Stimulated activated CD8-positive, alpha-beta memory T cell treated with anti-CD3 and anti-CD28 coated beads, Interleukin-4, amount 100 ng/mL, for 48 hours (primary cell): ENCODE measurements around the gene HDAC11.

Experiments used
- DNase-seq: peaks from one replicate; pipeline ENCODE4 v3.0.0-alpha.2; 2020

Gene HDAC11

DNA sequence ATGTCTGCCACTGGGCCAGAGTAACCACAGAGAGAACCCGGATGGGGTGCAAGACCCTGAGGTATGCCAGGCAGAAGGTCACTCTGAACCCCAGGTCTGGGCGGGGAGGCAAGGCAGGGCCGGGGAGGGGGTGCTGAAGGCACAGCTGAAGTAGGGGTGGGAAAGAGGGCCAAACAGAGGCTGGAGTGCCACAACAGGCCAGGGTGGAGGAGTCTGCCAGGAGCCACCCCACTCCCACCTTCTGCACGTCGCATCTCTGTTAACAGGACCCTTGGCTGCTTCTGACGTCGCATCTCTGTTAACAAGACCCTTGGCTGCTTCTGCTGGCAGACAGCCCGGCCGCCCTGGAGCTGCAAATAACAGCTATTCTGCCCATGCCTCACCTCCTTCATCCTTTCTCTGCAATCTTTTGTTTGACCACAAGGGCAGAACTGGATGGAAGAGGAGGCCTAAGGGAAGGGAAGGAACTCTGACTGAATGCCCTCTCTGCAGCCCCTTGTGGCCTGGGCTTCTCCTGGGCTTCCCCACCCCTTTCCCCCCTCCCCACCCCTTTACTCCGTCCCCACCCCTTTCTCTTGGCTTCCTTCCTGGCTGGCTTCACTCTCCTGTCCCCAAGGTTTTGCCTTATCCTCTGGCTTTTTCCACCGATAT is 48.2 kb downstream of the HDAC11 start:
- DNase-seq, result no peak

GRCh38 chr3:13529196-13530112 is 49.3 kb downstream of the HDAC11 start:
- DNase-seq, result no peak

- DNase-seq, result no peak
These were observed 50.3 kb downstream of the HDAC11 start for GRCh38 chr3:13530241-13531009.

DNA sequence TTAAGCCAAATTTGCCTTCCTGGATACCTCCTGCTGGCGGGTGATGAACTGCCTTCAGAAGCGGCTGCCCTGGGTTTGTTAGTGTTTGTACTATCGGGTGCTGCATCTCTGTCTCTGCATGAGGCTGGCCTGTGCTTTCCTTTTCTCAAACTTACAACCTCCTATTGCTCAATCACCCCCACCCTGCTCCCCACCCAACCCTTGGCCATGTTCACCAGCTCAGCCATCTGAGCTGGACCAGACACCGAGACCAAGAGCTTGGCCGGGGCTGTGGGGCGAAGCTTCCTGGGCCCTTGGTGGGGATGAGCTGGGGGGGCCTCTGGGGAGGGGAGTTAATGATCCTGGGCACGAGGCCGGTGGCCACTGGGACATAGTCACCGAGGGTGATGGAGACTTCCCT is 52.0 kb downstream of the HDAC11 start:
- no peak for DNase-seq

DNA sequence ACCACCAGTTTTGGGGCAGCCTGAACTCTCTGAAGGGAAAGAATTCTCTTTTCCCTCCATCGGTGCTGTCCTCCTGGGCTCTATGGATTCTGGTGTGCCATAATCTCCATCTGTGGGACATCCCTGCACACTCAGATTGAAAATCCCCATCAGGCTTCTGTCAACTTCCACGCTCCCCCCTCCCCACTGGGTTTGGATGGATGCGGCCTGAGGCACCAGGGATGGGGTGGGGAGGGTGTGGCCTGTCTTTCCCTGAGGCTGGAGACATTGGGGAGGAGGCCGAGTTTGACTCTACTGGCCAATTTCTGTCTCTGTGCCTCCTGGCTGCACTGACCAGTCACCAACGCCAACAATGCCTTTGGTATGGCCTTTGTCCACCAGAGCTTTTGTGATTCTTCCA is 52.5 kb downstream of the HDAC11 start:
- DNase-seq, result no peak

GRCh38 chr3:13533885-13534301 is 53.8 kb downstream of the HDAC11 start:
- DNase-seq, result no peak

DNA sequence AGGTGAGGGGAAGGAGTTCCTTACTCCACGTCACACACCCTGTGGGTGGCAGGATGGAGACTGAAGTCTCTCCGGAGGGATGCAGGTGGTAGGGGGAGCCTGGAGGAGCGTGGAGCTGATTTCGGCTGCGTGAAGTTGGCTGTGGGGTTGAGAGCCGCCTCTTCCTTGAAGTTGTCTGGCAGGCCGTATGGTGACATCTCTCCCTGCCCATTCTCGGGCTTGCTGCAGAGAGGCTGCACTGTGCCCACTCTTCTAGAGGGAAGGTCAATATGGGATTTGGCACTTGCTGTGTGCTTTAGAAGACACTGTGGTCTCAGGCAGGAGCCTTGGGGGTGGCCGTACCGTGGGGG is 55.4 kb downstream of the HDAC11 start:
- DNase-seq, result no peak

DNA sequence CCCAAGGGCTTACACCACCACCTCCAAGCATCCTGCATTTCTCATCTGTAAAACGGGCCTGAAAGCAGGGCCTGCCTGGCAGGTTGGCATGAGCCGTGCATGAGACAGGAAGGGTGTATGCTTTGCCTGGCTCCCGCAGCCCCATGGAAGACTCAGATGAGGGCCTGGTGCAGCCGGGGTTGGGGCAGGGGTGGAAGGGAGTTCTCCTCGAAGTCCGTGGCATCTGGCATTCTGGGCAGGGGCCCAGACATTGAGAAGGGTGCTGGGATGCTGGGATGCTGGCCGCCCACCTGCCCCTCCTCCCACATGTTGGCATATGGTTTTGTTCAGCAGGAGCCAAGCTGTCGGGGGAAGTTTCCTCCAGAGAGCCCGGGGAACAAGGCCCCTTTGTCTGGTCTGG is 55.8 kb downstream of the HDAC11 start:
- DNase-seq, result no peak

DNA sequence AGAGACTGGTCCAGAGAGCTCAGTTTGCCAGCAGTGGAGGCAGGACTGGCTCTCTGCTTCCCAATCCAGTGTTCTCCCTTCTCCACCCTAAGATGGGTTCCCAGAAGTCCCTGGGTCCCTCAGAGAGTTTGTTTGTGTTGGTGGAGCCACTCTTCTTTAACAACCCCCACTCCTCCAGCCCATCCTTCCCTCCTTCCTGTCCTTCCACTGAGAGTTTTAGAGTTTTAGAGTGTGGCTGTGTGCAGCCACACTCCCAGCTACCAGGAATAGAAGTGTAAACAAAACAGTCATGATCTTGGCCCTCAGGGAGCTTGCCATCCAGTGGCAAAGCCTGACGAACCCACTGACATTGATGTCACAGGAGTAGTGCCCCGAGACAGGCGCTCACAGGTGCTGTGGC is 56.3 kb downstream of the HDAC11 start:
- no peak for DNase-seq

DNA sequence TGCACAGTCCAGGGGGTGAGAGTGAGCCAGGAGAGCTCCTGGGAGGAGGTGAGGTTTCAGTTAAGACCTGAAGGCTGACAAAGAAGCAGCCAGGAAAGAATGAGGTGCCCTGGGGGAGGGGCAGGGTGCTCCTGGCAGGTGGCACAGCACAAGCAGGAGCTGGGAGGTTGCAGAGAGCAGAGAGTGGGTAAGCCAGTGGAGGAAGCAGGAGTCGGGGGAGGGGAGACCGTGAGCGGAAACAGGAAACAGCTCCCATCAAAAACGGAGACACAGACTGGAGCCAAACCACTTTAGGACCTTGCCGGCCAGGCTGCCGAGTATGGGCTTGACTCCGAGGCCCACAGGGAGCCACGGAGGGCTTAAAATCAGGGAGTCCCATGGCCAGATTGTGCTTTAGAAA is 56.7 kb downstream of the HDAC11 start:
- DNase-seq, result no peak

DNA sequence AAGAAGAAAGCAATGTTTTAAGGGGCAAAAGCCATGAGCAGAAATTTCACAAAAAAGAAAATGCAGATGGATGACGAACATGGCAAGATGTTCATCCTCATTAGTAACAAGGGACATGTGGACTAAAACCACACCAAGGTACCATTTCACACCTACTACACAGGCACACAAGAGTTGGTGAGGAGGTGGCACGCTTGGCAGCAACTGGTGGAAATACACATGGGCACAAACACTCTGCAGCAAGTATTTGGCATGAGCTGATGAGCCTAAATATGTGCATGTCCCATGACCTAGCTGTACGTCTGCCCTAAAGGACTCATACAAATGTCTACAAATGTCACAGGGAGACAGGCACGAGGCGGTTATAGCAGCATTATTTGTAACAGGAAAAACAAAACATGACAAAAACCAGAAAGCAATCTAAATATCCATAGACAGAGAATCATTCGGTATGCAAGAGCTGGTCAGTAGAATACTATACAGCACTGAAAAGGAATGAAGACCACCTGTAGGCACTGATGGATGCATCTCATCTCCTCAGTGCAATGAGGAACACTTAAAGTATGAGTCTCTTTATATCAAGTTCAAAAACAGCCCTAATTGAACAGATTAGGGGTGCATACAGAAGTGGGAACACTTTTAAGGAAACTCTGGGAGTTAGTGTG is 57.3 kb downstream of the HDAC11 start:
- DNase-seq, result no peak

GRCh38 chr3:13537909-13538296 is 57.8 kb downstream of the HDAC11 start:
- no peak for DNase-seq

GRCh38 chr3:13538520-13539291 is 58.6 kb downstream of the HDAC11 start:
- DNase-seq, result no peak

- DNase-seq, result no peak
These were observed 59.2 kb downstream of the HDAC11 start for GRCh38 chr3:13539292-13539638.

DNA sequence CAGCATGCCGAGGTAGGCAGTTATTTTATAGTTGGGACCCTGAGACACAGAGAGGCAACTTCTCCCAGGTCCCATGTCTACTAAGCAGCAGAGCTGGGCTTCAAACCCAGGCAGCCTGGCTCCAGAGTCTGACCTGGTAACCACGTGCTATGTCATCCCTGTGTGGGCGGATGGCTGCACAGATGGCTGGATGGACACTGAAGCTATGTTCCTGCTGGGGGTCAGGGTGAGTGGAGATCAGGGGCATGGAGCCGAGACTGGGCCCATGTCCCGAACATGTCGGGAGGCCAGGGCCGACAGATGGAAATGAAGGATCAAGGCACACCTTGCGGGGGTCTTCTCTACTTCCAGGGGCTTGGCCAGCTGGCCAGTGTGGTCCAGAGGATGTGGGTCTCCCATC is 59.6 kb downstream of the HDAC11 start:
- DNase-seq, result no peak

DNA sequence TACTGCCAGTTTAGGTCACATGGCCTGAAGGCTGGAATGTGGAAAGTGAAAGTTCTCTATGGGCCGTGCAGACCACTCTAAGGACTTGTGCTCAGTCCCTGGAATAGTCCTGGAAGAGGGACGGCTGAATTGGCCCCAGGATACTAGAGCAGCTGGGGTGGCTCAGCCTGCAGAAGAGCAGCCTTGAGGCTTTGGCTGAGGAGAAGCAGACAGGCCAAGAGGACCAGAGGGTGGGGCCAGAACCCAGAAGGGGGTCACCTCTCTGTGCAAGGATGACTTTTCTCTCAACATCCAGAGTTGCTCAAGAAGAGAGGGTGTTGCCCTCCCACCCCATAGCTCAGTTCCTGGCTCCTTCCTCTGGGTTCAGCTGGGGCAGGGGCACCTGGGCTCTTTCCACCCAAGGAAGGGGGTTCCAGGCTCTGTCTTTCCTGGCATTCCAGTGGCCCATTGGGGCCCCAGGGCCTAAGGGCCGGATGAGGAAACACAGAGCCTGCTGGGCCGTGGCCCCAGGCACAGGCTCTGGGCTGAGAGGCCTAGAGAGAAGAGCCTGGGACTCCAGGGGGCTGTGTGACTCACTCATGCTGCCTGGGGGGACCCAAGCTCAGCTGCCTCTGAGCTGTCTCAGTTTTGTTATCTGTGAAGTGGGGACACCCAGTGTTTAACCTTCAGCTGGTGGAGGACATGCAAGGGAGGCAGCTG is 60.3 kb downstream of the HDAC11 start:
- no peak for DNase-seq

DNA sequence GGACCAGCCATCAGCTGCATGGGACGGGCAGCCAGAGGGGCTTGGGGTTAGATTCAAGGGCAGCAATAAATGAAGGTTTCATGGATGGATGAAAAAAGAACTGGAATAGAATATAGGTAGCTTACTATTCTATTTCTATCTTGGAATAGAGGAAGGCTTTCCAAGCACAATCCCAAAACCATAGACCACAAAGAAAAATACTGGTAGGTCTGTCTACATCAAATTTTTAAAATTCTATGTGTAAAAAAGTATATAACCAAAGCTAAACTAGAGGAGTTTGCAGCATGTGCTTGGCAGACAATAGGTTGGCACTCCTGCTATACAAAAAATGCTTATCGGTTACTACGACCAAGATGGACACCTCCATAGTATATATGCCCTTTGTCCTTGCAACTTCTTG is 61.6 kb downstream of the HDAC11 start:
- DNase-seq, result no peak

DNA sequence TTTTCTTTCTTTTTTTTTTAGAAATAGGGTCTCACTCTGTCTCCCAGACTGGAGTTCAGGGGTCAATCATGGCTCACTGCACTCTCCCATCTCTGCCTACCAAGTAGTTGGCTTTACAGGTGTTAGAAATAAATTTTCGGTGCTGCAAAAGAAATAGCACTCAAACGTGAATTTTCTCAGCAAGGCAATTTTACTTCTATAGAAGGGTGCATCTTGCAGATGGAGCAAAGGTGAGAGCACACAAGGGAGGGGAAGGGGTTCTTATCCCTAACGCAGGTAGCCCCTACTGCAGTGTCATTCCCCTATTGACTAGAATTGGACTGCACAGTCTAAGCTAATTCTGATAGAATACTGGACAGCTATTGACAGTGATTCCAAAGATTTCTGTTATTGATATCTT is 62.0 kb downstream of the HDAC11 start:
- DNase-seq, result no peak

DNA sequence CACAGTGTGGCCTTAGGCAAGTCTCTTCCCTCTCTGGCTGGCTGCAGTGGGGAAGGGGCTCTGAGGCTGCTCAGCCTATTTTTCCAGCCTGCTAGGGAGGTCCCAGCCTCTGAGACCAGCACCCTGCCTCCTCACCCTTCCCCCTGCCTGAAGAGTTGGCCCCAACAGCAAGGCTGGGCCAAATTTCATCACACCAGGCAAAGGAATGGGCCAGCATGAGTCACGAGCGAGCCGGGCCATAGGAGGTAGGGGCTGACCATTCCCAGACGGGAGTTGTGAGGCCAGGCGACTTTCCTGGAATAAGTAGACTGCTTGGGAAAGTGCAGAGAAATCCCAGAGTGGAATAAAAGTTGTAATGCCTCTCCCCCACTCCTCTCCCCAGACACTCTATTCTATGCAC is 63.1 kb downstream of the HDAC11 start:
- DNase-seq, result no peak

GRCh38 chr3:13544293-13544831 is 64.3 kb downstream of the HDAC11 start:
- peak; percentile 75 for DNase-seq

GRCh38 chr3:13544951-13545651 is 65.0 kb downstream of the HDAC11 start:
- no peak for DNase-seq
